Esophagus squamous epithelium (tissue), 5 donors: ENCODE results near the gene KIF26B. TPM values are rescaled to one million over a fixed set of nuclear protein-coding genes. Genes with fewer than 3 reads are reported as not detected.

ENCODE experiments used
- DNase-seq: peaks from one replicate; lab custom pipeline; 2025; lab: John Stamatoyannopoulos, UW
- H3K27ac ChIP-seq, 4 donors: fragments of 200-600 bp; sonication (generic); one replicate each; pipeline ENCODE4 v1.5.1; 2016 to 2019; ENCODE audit warnings: mild to moderate bottlenecking in 1 of 4
- H3K27me3 ChIP-seq, 4 donors: fragments of 200-600 bp; sonication (generic); 1 replicate in 3 of 4; 2 replicates in 1 of 4; pipeline versions ENCODE4 v1.5.1 to v1.6.0; 2017 to 2021; ENCODE audit warnings: antibody characterized with exemption in 1 of 4
- H3K36me3 ChIP-seq, 3 donors: fragments of 200-600 bp; sonication (generic); one replicate each; pipeline ENCODE4 v1.5.1; 2016 to 2019
- H3K4me1 ChIP-seq, 3 donors: fragments of 200-600 bp; sonication (generic); one replicate each; pipeline ENCODE4 v1.5.1; 2017 to 2019
- H3K4me3 ChIP-seq, 4 donors: fragments of 200-600 bp; sonication (generic); 1 replicate in 3 of 4; 2 replicates in 1 of 4; pipeline ENCODE4 v1.5.1; 2016 to 2019; ENCODE audit warnings: mild to moderate bottlenecking in 2 of 4, moderate library complexity in 1 of 4
- H3K9me3 ChIP-seq, 3 donors: fragments of 200-600 bp; sonication (generic); one replicate each; pipeline ENCODE4 v1.5.1; 2016 to 2019
- POLR2A ChIP-seq, 4 donors: fragments of 450-650 bp; IDR thresholded peaks; one replicate each; pipeline ENCODE4 v1.6.1; 2017; ENCODE audit warnings: antibody characterized with exemption in 4 of 4, mild to moderate bottlenecking in 4 of 4, moderate library complexity in 3 of 4
- WGBS, 2 donors: methylation state at CpG; one replicate each; pipeline ENCODE4 v1.1.5; 2018; 5-methylcytosine and 5-hydroxymethylcytosine counted together
- intact Hi-C: fragments of 100-400 bp; cut with DNase I; formaldehyde crosslinking; loops from one replicate; pipeline ENCODE4 v1.15.0; 2022
- total RNA-seq, 4 donors: library from RNA; depleted of rRNA; stranded (reverse); fragments of >200 nt; gene quantifications; one replicate each; pipeline ENCODE4 v1.1.0, GENCODE V29; 2016
- TF ChIP-seq, protein P1 (sequence below), 6 experiments: fragments of 450-650 bp in 4 of 6; fragments of 200-600 bp in 2 of 6; sonication (generic) in 2 of 6; IDR thresholded peaks; one replicate each; pipeline ENCODE4 v1.5.1; 2016 to 2019; ENCODE audit warnings: antibody characterized with exemption in 6 of 6, mild to moderate bottlenecking in 4 of 6, moderate library complexity in 4 of 6
- donor health status: DM: yes; HTN: yes; CAD: no.

KIF26B gene
- total RNA-seq, 4 donors from 2014 or later, result 0.23 to 2.7 (median 1.0) TPM

DNA sequence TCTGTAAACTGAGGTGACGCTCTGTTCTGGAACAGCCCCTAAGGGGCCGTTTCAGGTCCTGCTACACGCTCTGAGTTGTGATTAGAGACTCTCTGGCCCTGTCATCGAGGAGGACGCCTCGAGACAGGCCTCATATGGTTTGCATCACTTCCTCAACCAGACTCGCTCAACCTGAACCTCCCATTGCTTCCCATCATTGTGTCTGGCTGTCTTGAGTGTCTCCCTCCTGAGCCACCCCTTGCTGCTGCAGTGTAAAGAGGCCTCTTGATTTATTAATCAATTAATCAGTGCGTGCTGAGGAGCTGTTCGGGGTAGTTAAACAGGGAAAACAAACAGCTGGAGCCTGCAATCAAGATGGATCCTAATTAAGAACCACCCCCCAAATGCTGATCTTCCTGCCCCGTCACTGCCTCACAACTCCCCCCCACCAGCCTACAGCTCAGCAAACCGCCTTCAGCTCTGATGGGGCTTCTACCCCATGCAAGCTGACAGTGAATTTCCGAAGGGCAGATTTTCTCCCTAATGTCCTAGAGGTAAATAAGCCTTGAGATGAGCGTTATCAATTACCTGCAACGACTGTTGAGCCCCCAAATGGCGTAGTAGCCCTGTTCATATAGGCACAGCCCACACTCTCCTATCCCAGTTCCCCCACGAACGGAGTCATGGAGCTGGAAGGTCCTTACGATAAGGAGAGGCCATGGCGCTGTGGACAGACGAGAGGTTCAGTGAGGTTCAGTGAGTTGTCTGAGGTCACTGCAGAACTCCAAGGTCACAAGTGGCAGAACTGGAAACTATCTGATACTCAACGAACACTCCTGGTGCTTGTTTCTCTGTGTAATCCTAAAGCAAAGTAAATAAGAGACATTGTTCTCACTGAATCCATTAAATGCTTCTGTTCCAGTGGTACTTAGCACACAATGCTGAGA is 210.6 kb downstream of the KIF26B start:
- no peaks in the 10 kb centered on the region for H3K27me3 ChIP-seq
- H3K9me3 ChIP-seq, result no peaks in the 10 kb centered on the region
- DNase-seq, result no peak
- H3K4me3 ChIP-seq, result no peak overlapping the region
- intact Hi-C loops, result no loop called here
- TF ChIP-seq, protein P1, sequence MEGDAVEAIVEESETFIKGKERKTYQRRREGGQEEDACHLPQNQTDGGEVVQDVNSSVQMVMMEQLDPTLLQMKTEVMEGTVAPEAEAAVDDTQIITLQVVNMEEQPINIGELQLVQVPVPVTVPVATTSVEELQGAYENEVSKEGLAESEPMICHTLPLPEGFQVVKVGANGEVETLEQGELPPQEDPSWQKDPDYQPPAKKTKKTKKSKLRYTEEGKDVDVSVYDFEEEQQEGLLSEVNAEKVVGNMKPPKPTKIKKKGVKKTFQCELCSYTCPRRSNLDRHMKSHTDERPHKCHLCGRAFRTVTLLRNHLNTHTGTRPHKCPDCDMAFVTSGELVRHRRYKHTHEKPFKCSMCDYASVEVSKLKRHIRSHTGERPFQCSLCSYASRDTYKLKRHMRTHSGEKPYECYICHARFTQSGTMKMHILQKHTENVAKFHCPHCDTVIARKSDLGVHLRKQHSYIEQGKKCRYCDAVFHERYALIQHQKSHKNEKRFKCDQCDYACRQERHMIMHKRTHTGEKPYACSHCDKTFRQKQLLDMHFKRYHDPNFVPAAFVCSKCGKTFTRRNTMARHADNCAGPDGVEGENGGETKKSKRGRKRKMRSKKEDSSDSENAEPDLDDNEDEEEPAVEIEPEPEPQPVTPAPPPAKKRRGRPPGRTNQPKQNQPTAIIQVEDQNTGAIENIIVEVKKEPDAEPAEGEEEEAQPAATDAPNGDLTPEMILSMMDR (IDR thresholded peaks at IDR 0.05), result no peak
- no peak for TF ChIP-seq POLR2A (IDR thresholded peaks at IDR 0.05)
- no peaks in the 10 kb centered on the region for H3K36me3 ChIP-seq
- no peak overlapping the region for H3K27ac ChIP-seq
- H3K4me1 ChIP-seq, result no peaks in the 10 kb centered on the region
- WGBS, 2 donors, result 84 to 85% methylated on average over 14 to 21 of the region's 21 CpGs

DNA sequence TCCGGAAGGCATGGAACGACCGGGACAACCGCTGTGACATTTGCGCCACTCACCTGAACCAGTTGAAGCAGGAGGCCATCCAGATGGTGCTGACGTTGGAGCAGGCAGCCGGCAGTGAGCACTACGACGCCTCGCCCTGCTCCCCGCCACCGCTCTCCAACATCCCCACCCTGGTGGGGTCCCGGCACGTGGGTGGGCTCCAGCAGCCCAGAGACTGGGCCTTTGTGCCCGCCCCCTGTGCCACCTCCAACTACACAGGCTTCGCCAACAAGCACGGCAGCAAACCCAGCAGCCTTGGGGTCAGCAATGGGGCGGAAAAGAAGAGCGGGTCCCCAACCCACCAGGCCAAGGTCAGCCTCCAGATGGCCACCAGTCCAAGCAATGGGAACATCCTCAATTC is 212.1 kb downstream of the KIF26B start:
- Histone ChIP-seq H3K4me1 (no peaks in the 10 kb centered on the region), H3K9me3 (no peaks in the 10 kb centered on the region), H3K4me3 (no peak overlapping the region), H3K36me3 (no peaks in the 10 kb centered on the region), H3K27me3 (no peaks in the 10 kb centered on the region), H3K27ac (no peak overlapping the region)
- DNase-seq, result no peak
- intact Hi-C loops, result no loop called here
- TF ChIP-seq, protein P1 (IDR thresholded peaks at IDR 0.05), result no peak
- no peak for TF ChIP-seq POLR2A (IDR thresholded peaks at IDR 0.05)
- 96 to 100% methylated on average over 3 to 4 of the region's 19 CpGs for WGBS, 2 donors

DNA sequence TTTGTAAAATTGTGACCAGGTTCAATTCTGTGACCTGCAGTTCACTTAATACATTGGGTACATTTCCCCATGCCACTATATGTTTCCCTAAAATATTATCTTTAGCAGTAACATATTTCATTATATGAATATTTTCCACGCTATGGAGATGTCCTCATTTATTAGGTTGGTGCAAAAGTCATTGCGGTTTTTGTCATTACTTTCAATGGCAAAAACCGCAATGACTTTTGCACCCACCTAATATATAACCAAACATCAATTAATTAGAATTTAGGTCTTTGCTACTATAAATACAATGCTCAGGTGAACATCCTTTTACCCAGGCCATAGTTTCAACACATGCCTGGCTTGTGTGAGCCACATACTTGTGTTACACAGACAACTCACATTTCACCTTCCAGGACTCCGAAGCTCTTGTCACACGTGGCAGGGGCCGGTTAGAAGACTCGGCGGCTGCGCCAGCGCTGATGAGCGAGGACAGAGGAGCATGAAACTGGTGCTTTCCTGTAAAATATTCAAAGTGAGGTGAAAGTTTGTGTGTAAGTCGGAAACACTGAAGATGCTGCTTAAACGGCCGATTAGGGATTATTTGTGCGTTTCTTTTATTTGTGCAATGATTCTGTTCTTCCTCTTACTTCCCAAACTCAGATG is 215.5 kb downstream of the KIF26B start:
- WGBS, 2 donors, result 86 to 93% methylated on average over 13 to 15 of the region's 15 CpGs
- no peak for DNase-seq
- Histone ChIP-seq H3K4me1 (no peaks in the 10 kb centered on the region), H3K27ac (no peak overlapping the region), H3K9me3 (no peaks in the 10 kb centered on the region), H3K36me3 (no peaks in the 10 kb centered on the region), H3K27me3 (no peaks in the 10 kb centered on the region), H3K4me3 (no peak overlapping the region)
- intact Hi-C loops, result no loop called here
- TF ChIP-seq POLR2A (IDR thresholded peaks at IDR 0.05), result no peak
- TF ChIP-seq, protein P1 (IDR thresholded peaks at IDR 0.05), result no peak

DNA sequence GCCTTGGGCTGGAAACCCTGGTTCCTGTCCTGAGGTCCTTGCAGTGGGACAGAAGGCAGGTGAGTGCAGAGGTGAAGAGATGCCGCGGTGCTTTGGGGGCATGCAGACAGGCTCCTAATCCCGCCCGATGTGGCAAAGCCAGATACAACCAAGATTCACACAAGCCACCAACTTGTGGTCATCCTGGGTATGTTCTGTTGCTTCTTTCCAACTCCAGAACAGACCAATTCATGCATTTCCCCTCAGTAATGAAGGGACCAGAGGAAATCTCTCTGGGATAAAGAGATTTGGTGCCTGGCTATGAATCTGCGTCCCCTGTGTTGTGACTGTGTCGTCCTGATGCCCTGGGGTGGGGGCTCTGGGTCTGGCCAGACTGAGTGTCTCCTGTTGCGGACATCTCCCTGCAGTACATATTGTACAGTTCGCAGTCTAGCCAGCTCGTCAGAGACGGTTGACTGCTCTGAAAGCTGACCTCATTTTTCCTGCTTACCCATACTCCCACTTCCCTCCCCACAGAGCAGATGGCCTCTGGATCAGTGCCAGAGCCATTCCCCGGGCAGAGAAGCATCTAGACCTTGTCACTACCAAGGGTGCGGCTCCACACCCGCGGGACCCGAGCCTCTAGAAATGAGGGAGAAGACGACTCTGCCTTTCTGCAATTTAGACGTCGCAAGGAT is 216.3 kb downstream of the KIF26B start:
- Histone ChIP-seq H3K9me3 (no peaks in the 10 kb centered on the region), H3K36me3 (no peaks in the 10 kb centered on the region), H3K4me3 (no peak overlapping the region), H3K4me1 (no peaks in the 10 kb centered on the region), H3K27ac (no peak overlapping the region), H3K27me3 (no peaks in the 10 kb centered on the region)
- 78 to 88% methylated on average over 7 to 13 of the region's 18 CpGs for WGBS, 2 donors
- TF ChIP-seq, protein P1 (IDR thresholded peaks at IDR 0.05), result no peak
- no peak for TF ChIP-seq POLR2A (IDR thresholded peaks at IDR 0.05)
- intact Hi-C loops, result no loop called here
- no peak for DNase-seq
